B cell (primary cell): ENCODE results near the gene FOXL1. TPM values are rescaled to one million over a fixed set of nuclear protein-coding genes. Genes with fewer than 3 reads are reported as not detected.

ENCODE experiments used
- ATAC-seq: fragments of 200-7000 bp; cut with Tn5 transposase; one replicate; pipeline ENCODE4 v1.10.0; 2021; ENCODE audit warnings: low read depth, mild to moderate bottlenecking, moderate number of reproducible peaks, moderate library complexity
- CTCF ChIA-PET: fragments of 350-600 bp; sonication (Branson Sonifier 250); formaldehyde crosslinking; loops from one replicate; lab custom pipeline; 2021; ENCODE audit warnings: antibody characterized with exemption, inconsistent platforms; lab: Charles Lee
- POLR2A ChIA-PET: fragments of 350-600 bp; sonication (Branson Sonifier 250); formaldehyde crosslinking; loops from one replicate; lab custom pipeline; 2021; ENCODE audit warnings: antibody characterized with exemption; lab: Charles Lee
- DNase-seq: peaks from one replicate; pipeline ENCODE4 v3.0.0; 2013
- H2AFZ ChIP-seq: 2 replicates; pipeline ENCODE4 v1.6.1; 2012; ENCODE audit warnings: mild to moderate bottlenecking, low read depth, low read length; ENCODE audit not compliant: insufficient read depth, poor library complexity, severe bottlenecking
- H3K27ac ChIP-seq, 2 donors: 1 replicate in 1 of 2; 2 replicates in 1 of 2; pipeline ENCODE4 v1.5.1; 2012 to 2013; ENCODE audit warnings: low read length in 2 of 2, mild to moderate bottlenecking in 2 of 2, moderate library complexity in 1 of 2
- H3K27me3 ChIP-seq, 4 experiments: fragments of 200-600 bp in 1 of 4; sonication (generic) in 1 of 4; replicated peaks in 1 of 4; 1 replicate in 2 of 4; 2 replicates in 2 of 4; pipeline versions ENCODE4 v1.6.1 to v1.7.0; 2013 to 2016; ENCODE audit warnings: low read length in 3 of 4, mild to moderate bottlenecking in 2 of 4, mixed read lengths in 1 of 4, moderate library complexity in 1 of 4; ENCODE audit not compliant: insufficient read depth in 4 of 4, control insufficient read depth in 3 of 4; ENCODE audit errors: control extremely low read depth in 1 of 4
- H3K36me3 ChIP-seq, 2 experiments: replicated peaks in 1 of 2; 1 replicate in 1 of 2; 2 replicates in 1 of 2; pipeline versions ENCODE4 v1.6.1 to v1.7.1; 2013; ENCODE audit warnings: low read length in 1 of 2; ENCODE audit not compliant: insufficient read depth in 2 of 2, control insufficient read depth in 1 of 2; ENCODE audit errors: control extremely low read depth in 1 of 2, extremely low read depth in 1 of 2
- H3K4me1 ChIP-seq, 2 donors: fragments of 200-600 bp in 1 of 2; sonication (generic) in 1 of 2; 1 replicate in 1 of 2; 2 replicates in 1 of 2; pipeline versions ENCODE4 v1.5.1 to v1.6.1; 2013 to 2017; ENCODE audit warnings: low read length in 2 of 2; ENCODE audit not compliant: control insufficient read depth in 2 of 2, insufficient read depth in 2 of 2
- H3K4me2 ChIP-seq: replicated peaks from 2 replicates; pipeline ENCODE3; 2012; ENCODE audit warnings: mild to moderate bottlenecking, low read depth, low read length; ENCODE audit not compliant: poor library complexity, severe bottlenecking
- H3K4me3 ChIP-seq, 5 experiments: fragments of 200-600 bp in 1 of 5; sonication (generic) in 1 of 5; 1 replicate in 3 of 5; 2 replicates in 2 of 5; pipeline versions ENCODE4 v1.5.1 to v1.7.0; 2011 to 2016; ENCODE audit warnings: low read length in 4 of 5, mild to moderate bottlenecking in 4 of 5, low read depth in 2 of 5, control low read depth in 1 of 5, moderate library complexity in 1 of 5; ENCODE audit not compliant: insufficient read depth in 1 of 5; ENCODE audit errors: control extremely low read depth in 1 of 5, extremely low read depth in 1 of 5
- H3K79me2 ChIP-seq: fragments of 200-600 bp; sonication (generic); one replicate; pipeline ENCODE4 v1.6.0; 2016; ENCODE audit warnings: low read length; ENCODE audit not compliant: control insufficient read depth, insufficient read depth
- H3K9ac ChIP-seq: fragments of 200-600 bp; sonication (generic); 2 replicates; pipeline ENCODE4 v1.6.1; 2017; ENCODE audit warnings: mild to moderate bottlenecking, low read length, moderate library complexity
- H3K9me3 ChIP-seq, 3 donors: one replicate each; pipeline versions ENCODE4 v1.6.1 to v1.7.1; 2013; ENCODE audit warnings: low read length in 2 of 3; ENCODE audit not compliant: control insufficient read depth in 2 of 3, insufficient read depth in 1 of 3; ENCODE audit errors: control extremely low read depth in 1 of 3
- H4K20me1 ChIP-seq: 2 replicates; pipeline ENCODE4 v1.6.0; 2012; ENCODE audit warnings: mild to moderate bottlenecking, low read length; ENCODE audit not compliant: insufficient read depth, control insufficient read depth, poor library complexity, severe bottlenecking
- H3K27ac Mint-ChIP-seq: one replicate; pipeline ENCODE4 v1.8.0; 2021; ENCODE audit warnings: mixed read lengths
- H3K27me3 Mint-ChIP-seq: one replicate; pipeline ENCODE4 v1.8.0; 2021; ENCODE audit warnings: mixed read lengths
- H3K4me1 Mint-ChIP-seq: one replicate; pipeline ENCODE4 v1.8.0; 2021; ENCODE audit warnings: mixed read lengths
- H3K4me3 Mint-ChIP-seq: one replicate; pipeline ENCODE4 v1.8.0; 2021; ENCODE audit warnings: mixed read lengths
- H3K9me3 Mint-ChIP-seq: one replicate; pipeline ENCODE4 v1.8.0; 2022; ENCODE audit warnings: mixed read lengths; ENCODE audit not compliant: insufficient read depth
- EZH2 ChIP-seq: IDR thresholded peaks from 2 replicates; pipeline ENCODE4 v1.6.1; 2012; ENCODE audit warnings: borderline replicate concordance, low read depth, mild to moderate bottlenecking, moderate library complexity, low read length; ENCODE audit not compliant: insufficient read depth, poor library complexity, severe bottlenecking
- whole genome bisulfite sequencing: methylation state at CpG from one replicate; pipeline ENCODE4 v1.1.5; 2013; ENCODE audit warnings: missing lambda C conversion rate; ENCODE audit not compliant: insufficient coverage; 5-methylcytosine and 5-hydroxymethylcytosine counted together
- intact Hi-C: fragments of 100-400 bp; cut with micrococcal nuclease; formaldehyde crosslinking; loops from one replicate; pipeline ENCODE4 v1.10.0; 2022
- polyA plus RNA-seq: library from polyadenylated mRNA; depleted of rRNA; stranded (reverse); fragments of >200 nt; gene quantifications from 2 replicates; pipeline ENCODE4 v1.2.3, GENCODE V29; 2012
- total RNA-seq, 2 donors: library from RNA; stranded (reverse); fragments of 120-200 nt in 1 of 2; gene quantifications; 1 replicate in 1 of 2; 2 replicates in 1 of 2; pipeline versions ENCODE4 v1.2.3 to v1.2.4, GENCODE V29; 2013 to 2022
- TF ChIP-seq, protein P1 (sequence below): fragments of 200-600 bp; IDR thresholded peaks from one replicate; pipeline ENCODE4 v1.8.0; 2022; ENCODE audit warnings: antibody characterized with exemption, mild to moderate bottlenecking

The FOXL1 gene
- total and polyA plus RNA-seq, 2 donors (not counting 1 experiment from before 2014, with no cell fraction given), result not detected

DNA sequence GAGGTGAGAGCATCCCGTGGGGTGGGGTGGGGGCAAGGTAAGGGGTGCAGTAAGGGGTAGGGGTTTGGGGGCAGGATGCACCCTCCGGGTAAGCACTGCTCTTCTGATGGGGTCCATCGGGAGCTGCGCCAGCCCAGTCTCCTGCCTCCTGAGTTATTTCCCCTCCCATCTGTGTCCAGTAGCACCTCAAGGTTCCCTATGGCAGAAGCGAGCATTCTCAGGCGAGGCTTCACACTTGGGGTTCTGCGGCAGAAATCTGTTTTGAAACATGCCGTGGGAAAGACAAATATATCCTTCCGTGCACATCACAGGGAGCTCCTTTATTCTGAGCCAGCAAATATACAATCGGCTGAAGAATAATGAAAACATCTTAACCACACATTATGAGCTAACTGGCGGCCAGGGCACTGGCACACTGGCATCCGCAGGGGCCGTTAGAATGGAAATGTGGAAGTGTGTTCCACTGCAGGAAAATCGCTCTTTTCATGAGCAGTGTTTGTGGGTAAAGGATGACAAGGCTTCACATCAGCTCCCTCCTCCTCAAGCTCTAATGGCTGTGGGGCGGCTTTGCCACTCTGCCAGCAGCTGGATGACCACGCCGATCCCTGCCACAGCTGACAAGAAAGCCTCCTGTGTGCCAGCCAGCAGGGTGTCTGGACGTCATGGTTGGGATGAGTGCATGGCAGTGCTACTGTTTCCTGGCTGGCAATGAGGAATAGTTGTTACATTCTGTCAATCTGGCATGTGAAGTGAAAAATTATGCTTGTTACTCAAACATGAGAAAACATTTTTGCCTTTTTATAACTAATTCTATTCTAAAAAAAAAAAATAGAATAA is 43.4 kb upstream of the FOXL1 start:
- Histone ChIP-seq H2AFZ (no peak overlapping the region), H3K4me1 (no peaks in the 10 kb centered on the region), H3K4me2 (no peak overlapping the region), H3K4me3 (no peak overlapping the region), H3K36me3 (peaks cover 3 to 28% of the 10 kb centered on the region in 2 experiments), H3K9ac (no peak overlapping the region), H4K20me1 (no peaks in the 10 kb centered on the region), H3K27ac (no peak overlapping the region), H3K79me2 (no peaks in the 10 kb centered on the region), H3K27me3 (no peaks in the 10 kb centered on the region), H3K9me3 (no peaks in the 10 kb centered on the region)
- 96% methylated on average over 8 of the region's 18 CpGs for WGBS
- H3K4me3 Mint-ChIP-seq, result no peak overlapping the region
- no peak overlapping the region for H3K27ac Mint-ChIP-seq
- no peak for DNase-seq
- intact Hi-C loops, result no loop called here
- ChIA-PET POLR2A (no interaction called here), CTCF (no interaction called here)
- no peaks in the 10 kb centered on the region for H3K27me3 Mint-ChIP-seq
- no peak for ATAC-seq
- no peaks in the 10 kb centered on the region for H3K9me3 Mint-ChIP-seq
- TF ChIP-seq, protein P1, sequence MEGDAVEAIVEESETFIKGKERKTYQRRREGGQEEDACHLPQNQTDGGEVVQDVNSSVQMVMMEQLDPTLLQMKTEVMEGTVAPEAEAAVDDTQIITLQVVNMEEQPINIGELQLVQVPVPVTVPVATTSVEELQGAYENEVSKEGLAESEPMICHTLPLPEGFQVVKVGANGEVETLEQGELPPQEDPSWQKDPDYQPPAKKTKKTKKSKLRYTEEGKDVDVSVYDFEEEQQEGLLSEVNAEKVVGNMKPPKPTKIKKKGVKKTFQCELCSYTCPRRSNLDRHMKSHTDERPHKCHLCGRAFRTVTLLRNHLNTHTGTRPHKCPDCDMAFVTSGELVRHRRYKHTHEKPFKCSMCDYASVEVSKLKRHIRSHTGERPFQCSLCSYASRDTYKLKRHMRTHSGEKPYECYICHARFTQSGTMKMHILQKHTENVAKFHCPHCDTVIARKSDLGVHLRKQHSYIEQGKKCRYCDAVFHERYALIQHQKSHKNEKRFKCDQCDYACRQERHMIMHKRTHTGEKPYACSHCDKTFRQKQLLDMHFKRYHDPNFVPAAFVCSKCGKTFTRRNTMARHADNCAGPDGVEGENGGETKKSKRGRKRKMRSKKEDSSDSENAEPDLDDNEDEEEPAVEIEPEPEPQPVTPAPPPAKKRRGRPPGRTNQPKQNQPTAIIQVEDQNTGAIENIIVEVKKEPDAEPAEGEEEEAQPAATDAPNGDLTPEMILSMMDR, result no peak
- no peak for TF ChIP-seq EZH2
- no peaks in the 10 kb centered on the region for H3K4me1 Mint-ChIP-seq

DNA sequence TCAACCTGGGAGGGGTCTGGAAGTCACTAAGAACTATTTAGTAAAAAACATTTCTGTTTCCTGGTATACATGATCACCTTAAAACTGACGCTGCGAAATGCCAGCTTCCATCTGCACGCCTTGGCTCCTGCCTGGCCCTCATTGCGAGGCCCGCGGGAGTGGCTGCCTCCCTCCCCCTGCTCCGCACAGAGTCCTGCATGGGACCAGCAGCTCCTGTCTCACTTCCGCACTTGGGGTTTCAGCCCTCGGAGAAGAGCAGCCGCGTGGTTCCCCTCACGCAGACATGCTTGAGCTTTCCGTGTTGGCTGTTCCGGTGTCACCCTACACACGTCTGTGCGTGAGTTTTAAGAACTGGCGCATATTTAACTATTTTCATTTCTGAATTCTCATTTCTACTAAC is 41.7 kb upstream of the FOXL1 start:
- Mint-ChIP-seq H3K9me3 (no peaks in the 10 kb centered on the region), H3K27me3 (no peaks in the 10 kb centered on the region), H3K27ac (no peak overlapping the region), H3K4me3 (no peak overlapping the region), H3K4me1 (no peaks in the 10 kb centered on the region)
- Histone ChIP-seq H3K9ac (no peak overlapping the region), H3K27me3 (no peaks in the 10 kb centered on the region), H3K4me3 (no peak overlapping the region), H3K9me3 (no peaks in the 10 kb centered on the region), H3K4me2 (no peak overlapping the region), H4K20me1 (no peaks in the 10 kb centered on the region), H3K27ac (no peak overlapping the region), H3K79me2 (no peaks in the 10 kb centered on the region), H2AFZ (no peak overlapping the region), H3K4me1 (no peaks in the 10 kb centered on the region), H3K36me3 (peaks cover 3 to 44% of the 10 kb centered on the region in 2 experiments)
- 98% methylated on average over 17 of the region's 17 CpGs for WGBS
- DNase-seq, result no peak
- TF ChIP-seq, protein P1, result no peak
- TF ChIP-seq EZH2, result no peak
- intact Hi-C loops, result no loop called here
- ChIA-PET CTCF (no interaction called here), POLR2A (no interaction called here)
- ATAC-seq, result no peak
